Brain microvascular endothelial cell (primary cell): ENCODE results near the gene CPZ.

Experiments used
- DNase-seq: peaks from one replicate; pipeline ENCODE4 v3.0.0-alpha.2; 2020
- H3K27ac ChIP-seq: fragments of 250-450 bp; sonication (Bioruptor Pico); 2 replicates; pipeline ENCODE4 v1.5.1; 2020; ENCODE audit warnings: mild to moderate bottlenecking, moderate library complexity
- H3K27me3 ChIP-seq: fragments of 250-450 bp; sonication (Bioruptor Pico); replicated peaks from 2 replicates; pipeline ENCODE4 v1.5.1; 2020; ENCODE audit warnings: mild to moderate bottlenecking
- H3K36me3 ChIP-seq: fragments of 250-450 bp; sonication (Bioruptor Pico); replicated peaks from 2 replicates; pipeline ENCODE4 v1.5.1; 2020; ENCODE audit warnings: mild to moderate bottlenecking
- H3K4me3 ChIP-seq: 2 replicates; pipeline ENCODE4 v1.5.1; 2011; ENCODE audit warnings: low read depth, mild to moderate bottlenecking, control low read depth, low read length, moderate library complexity
- CTCF ChIP-seq: IDR thresholded peaks from 2 replicates; pipeline ENCODE4 v1.5.1; 2011; ENCODE audit warnings: low read depth, mild to moderate bottlenecking, moderate library complexity, low read length, control low read depth, inconsistent platforms; ENCODE audit errors: missing control alignments
- in situ Hi-C: cut with HindIII; loops from 2 replicates; pipeline ENCODE4 v1.10.0; 2017; ENCODE audit warnings: low sequenced_read_pairs, low pct_ligation_motif_present

The CPZ gene

DNA sequence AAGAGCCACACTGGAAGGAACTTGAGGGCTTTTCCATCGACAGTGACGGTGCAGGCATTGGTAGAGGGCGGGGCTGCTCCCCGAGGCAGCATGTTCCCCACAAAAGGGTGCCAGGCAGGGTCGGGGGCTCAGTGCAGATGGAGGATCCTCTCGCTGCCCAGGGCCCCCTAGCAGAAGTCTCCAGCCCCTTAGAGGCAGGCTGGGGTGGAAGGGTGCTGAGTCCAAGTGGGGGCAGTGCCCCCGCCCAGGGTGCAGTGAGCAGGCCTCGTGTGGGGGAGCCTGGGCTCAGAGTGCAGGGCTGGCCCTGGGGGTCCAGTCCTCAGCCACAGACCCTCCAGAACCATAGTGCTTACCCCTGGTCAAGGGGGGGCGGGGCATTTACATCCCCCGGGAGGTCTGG, 9.0 kb downstream of the CPZ start:
- no peaks in the 10 kb centered on the region for H3K36me3 ChIP-seq
- no peak for TF ChIP-seq CTCF
- no peak overlapping the region for H3K4me3 ChIP-seq
- no peak for DNase-seq
- H3K27ac ChIP-seq: no peak overlapping the region
- in situ Hi-C loops: no loop called here
- no peaks in the 10 kb centered on the region for H3K27me3 ChIP-seq

DNA sequence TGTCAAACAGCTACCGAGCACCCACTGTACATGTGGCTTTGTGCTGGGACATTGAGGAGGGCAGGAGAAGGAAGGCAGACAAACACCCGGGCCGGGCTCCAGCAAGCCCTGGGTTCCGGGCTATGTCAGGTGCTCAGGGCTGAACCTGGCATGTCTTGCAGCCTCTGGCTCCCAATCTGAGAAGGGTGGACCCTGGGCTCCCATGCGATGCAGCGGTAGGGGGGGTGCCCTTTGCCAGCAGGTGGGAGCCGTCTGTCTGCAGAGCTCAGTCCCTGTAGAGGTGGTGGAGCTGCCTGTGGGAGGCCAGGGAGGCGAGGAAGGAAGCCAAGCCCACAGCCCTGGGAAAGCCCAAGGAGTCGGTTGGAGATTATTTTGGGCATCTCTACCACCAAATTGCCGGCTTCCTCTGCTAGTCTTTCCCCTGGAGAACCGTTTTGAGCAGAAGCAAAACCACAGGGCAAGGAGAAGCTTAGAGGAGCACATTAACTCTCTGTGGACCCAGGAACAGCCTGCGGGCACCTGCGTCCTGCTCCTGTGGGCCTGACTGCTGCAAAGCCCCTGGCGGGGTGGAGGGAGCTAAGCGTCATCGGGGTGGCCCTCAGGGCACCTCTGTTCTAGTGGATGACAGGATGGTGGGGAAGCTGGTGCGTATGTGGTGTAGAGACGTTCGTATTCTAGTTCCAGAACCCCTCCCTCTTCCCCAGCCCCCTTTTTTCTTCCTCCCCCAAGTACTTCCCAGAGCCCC, 10.3 kb downstream of the CPZ start:
- DNase-seq: no peak
- Histone ChIP-seq H3K27me3 (no peaks in the 10 kb centered on the region), H3K36me3 (no peaks in the 10 kb centered on the region)

DNA sequence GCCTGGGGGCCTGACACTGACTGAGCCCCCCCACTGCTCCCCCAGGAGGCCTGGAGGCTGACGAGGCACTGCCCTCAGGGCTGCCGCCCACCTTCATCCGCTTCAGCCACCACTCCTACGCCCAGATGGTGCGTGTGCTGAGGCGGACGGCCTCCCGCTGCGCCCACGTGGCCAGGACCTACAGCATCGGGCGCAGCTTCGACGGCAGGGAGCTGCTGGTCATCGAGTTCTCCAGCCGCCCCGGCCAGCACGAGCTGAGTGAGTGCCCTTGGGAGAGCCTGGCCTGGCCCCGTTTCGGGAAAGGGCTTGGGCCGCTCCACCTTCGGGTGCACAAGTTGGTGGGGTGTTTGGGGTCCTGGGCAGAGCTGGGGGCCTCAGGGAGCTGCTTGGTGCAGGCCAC, 11.4 kb downstream of the CPZ start:
- no peaks in the 10 kb centered on the region for H3K27me3 ChIP-seq
- H3K36me3 ChIP-seq: no peaks in the 10 kb centered on the region
- in situ Hi-C loops: no loop called here
- DNase-seq: no peak
- H3K4me3 ChIP-seq: no peak overlapping the region
- no peak for TF ChIP-seq CTCF
- H3K27ac ChIP-seq: no peak overlapping the region

More for the DNA sequence above, 10.3 kb downstream of the CPZ start:
- Histone ChIP-seq H3K27ac (no peak overlapping the region), H3K4me3 (no peak overlapping the region)
- in situ Hi-C loops: no loop called here
- TF ChIP-seq CTCF: no peak

GRCh38 chr4:8605289-8605688, 12.7 kb downstream of the CPZ start:
- no peak for TF ChIP-seq CTCF
- H3K4me3 ChIP-seq: no peak overlapping the region
- DNase-seq: no peak
- H3K36me3 ChIP-seq: no peaks in the 10 kb centered on the region
- no peak overlapping the region for H3K27ac ChIP-seq
- H3K27me3 ChIP-seq: no peaks in the 10 kb centered on the region
- in situ Hi-C loops: no loop called here

GRCh38 chr4:8606476-8606875, 13.9 kb downstream of the CPZ start:
- no peaks in the 10 kb centered on the region for H3K27me3 ChIP-seq

More at GRCh38 chr4:8606476-8606875, 13.9 kb downstream of the CPZ start:
- Histone ChIP-seq H3K4me3 (no peak overlapping the region), H3K27ac (no peak overlapping the region), H3K36me3 (no peaks in the 10 kb centered on the region)
- no peak for TF ChIP-seq CTCF
- DNase-seq: no peak
- in situ Hi-C loops: no loop called here
